HepG2 (cell line): Measurements from ENCODE around the gene IRF6. TPM values are rescaled to one million over a fixed set of nuclear protein-coding genes. Genes with fewer than 3 reads are reported as not detected.

Experiments used
- CCDC6 ChIP-seq: sonication (generic); formaldehyde crosslinking; IDR thresholded peaks from 2 replicates; pipeline ENCODE4 v1.8.1; 2022; ENCODE audit warnings: mild to moderate bottlenecking, missing genetic modification reagents, moderate library complexity
- DBP ChIP-seq: sonication (generic); formaldehyde crosslinking; IDR thresholded peaks from 2 replicates; pipeline ENCODE4 v1.4.0; 2020; ENCODE audit warnings: missing genetic modification reagents; ENCODE audit errors: not compliant biosample characterization
- GMEB1 ChIP-seq: sonication (generic); formaldehyde crosslinking; IDR thresholded peaks from 2 replicates; pipeline ENCODE4 v1.5.1; 2020; ENCODE audit warnings: missing genetic modification reagents, mild to moderate bottlenecking, borderline replicate concordance
- GPBP1L1 ChIP-seq: sonication (generic); formaldehyde crosslinking; IDR thresholded peaks from 2 replicates; pipeline ENCODE4 v1.5.0; 2020; ENCODE audit warnings: mild to moderate bottlenecking, missing genetic modification reagents
- HOXD1 ChIP-seq: sonication (generic); formaldehyde crosslinking; IDR thresholded peaks from 2 replicates; pipeline ENCODE4 v1.5.0; 2020; ENCODE audit warnings: missing genetic modification reagents
- IKZF1 ChIP-seq: fragments of 450-650 bp; IDR thresholded peaks from 2 replicates; pipeline ENCODE4 v1.7.1; 2016
- MIER3 ChIP-seq: IDR thresholded peaks from 2 replicates; pipeline ENCODE4 v1.6.1; 2016; ENCODE audit warnings: missing compliant biosample characterization, borderline replicate concordance
- MIXL1 ChIP-seq: IDR thresholded peaks from 2 replicates; pipeline ENCODE4 v1.6.1; 2016
- NBN ChIP-seq: fragments of 450-650 bp; conservative IDR thresholded peaks from 2 replicates; pipeline ENCODE4 v1.6.1; 2017
- NCOA2 ChIP-seq: sonication (generic); formaldehyde crosslinking; IDR thresholded peaks from 2 replicates; pipeline ENCODE4 v1.8.0; 2022; ENCODE audit warnings: inconsistent platforms
- NCOA5 ChIP-seq: sonication (generic); formaldehyde crosslinking; IDR thresholded peaks from 2 replicates; pipeline ENCODE4 v1.4.0; 2020; ENCODE audit warnings: missing genetic modification reagents
- REXO4 ChIP-seq: sonication (generic); formaldehyde crosslinking; IDR thresholded peaks from 2 replicates; pipeline ENCODE4 v1.8.0; 2022; ENCODE audit warnings: missing genetic modification reagents, mild to moderate bottlenecking, borderline replicate concordance
- SAP130 ChIP-seq: IDR thresholded peaks from 2 replicates; pipeline ENCODE4 v1.6.1; 2016; ENCODE audit warnings: low read depth
- SCMH1 ChIP-seq: sonication (generic); formaldehyde crosslinking; IDR thresholded peaks from 2 replicates; pipeline ENCODE4 v1.9.0; 2021; ENCODE audit warnings: missing genetic modification reagents, mild to moderate bottlenecking, borderline replicate concordance
- TAF1 ChIP-seq: sonication (generic); formaldehyde crosslinking; IDR thresholded peaks from 2 replicates; pipeline ENCODE4 v1.4.0; 2020; ENCODE audit warnings: missing genetic modification reagents
- ZBTB10 ChIP-seq: sonication (generic); formaldehyde crosslinking; IDR thresholded peaks from 2 replicates; pipeline ENCODE4 v1.4.0; 2020; ENCODE audit warnings: missing genetic modification reagents, borderline replicate concordance
- ZBTB8A ChIP-seq: sonication (generic); formaldehyde crosslinking; IDR thresholded peaks from 2 replicates; pipeline ENCODE4 v1.4.0; 2020; ENCODE audit warnings: mild to moderate bottlenecking, low read depth, missing genetic modification reagents, borderline replicate concordance
- ZFP91 ChIP-seq: sonication (generic); formaldehyde crosslinking; IDR thresholded peaks from 2 replicates; pipeline ENCODE4 v1.9.0; 2022; ENCODE audit warnings: missing genetic modification reagents, mild to moderate bottlenecking, borderline replicate concordance
- ZMYM3 ChIP-seq: sonication (generic); formaldehyde crosslinking; IDR thresholded peaks from 2 replicates; pipeline ENCODE4 v1.5.1; 2020; ENCODE audit warnings: mild to moderate bottlenecking, missing genetic modification reagents
- ZNF160 ChIP-seq: sonication (generic); formaldehyde crosslinking; IDR thresholded peaks from 2 replicates; pipeline ENCODE4 v1.8.0; 2022; ENCODE audit warnings: mild to moderate bottlenecking, inconsistent platforms, missing genetic modification reagents
- ZNF225 ChIP-seq: sonication (generic); formaldehyde crosslinking; IDR thresholded peaks from 2 replicates; pipeline ENCODE4 v1.4.0; 2020; ENCODE audit warnings: mild to moderate bottlenecking, missing genetic modification reagents
- ZNF484 ChIP-seq: sonication (generic); formaldehyde crosslinking; IDR thresholded peaks from 2 replicates; pipeline ENCODE4 v1.5.1; 2020; ENCODE audit warnings: mild to moderate bottlenecking, low read depth, missing genetic modification reagents, borderline replicate concordance
- ZNF777 ChIP-seq: sonication (generic); formaldehyde crosslinking; IDR thresholded peaks from 2 replicates; pipeline ENCODE4 v1.4.0; 2020; ENCODE audit warnings: missing genetic modification reagents
- polyA plus RNA-seq, 8 experiments: library from polyadenylated mRNA; depleted of rRNA in 3 of 8; stranded (reverse) in 7 of 8; unstranded in 1 of 8; fragments of >200 nt; fragmentation: Illumina TruSeq in 4 of 8; extraction: Trizol in 4 of 8; gene quantifications; 2 replicates each; pipeline versions ENCODE4 v1.2.1 to v1.2.3, GENCODE V29; 2011 to 2016; ENCODE audit warnings: low read depth in 4 of 8, missing spikeins in 1 of 8, mixed read lengths in 1 of 8; ENCODE audit not compliant: insufficient read depth in 1 of 8
- total RNA-seq, 5 experiments: library from RNA; depleted of rRNA; stranded (reverse); fragments of >200 nt; fragmentation: Illumina TruSeq; extraction: Trizol; gene quantifications; 2 replicates each; pipeline ENCODE4 v1.2.3, GENCODE V29; 2016; ENCODE audit warnings: low read depth in 1 of 5

Gene IRF6
- total and polyA plus RNA-seq, 2 of the 13 experiments (the other 11 are each of a cell fraction or from before 2014, with no cell fraction given): 0.02 TPM; not detected in 1

GRCh38 chr1:209747580-209748262 lies 58.2 kb downstream of the IRF6 start (continued):
- TF ChIP-seq SAP130 (CRISPR knock-in tag): peak; percentile 56
- no peak; the same call in 1 of the 2 replicates for TF ChIP-seq ZMYM3 (CRISPR knock-in tag)
- TF ChIP-seq HOXD1 (CRISPR knock-in tag): no peak
- TF ChIP-seq TAF1: no peak
- TF ChIP-seq NBN: no peak
- no peak for TF ChIP-seq ZNF777
- TF ChIP-seq MIXL1: 0 out of 2 replicates have a peak, but pooled peaks have one; percentile 34
- no peak for TF ChIP-seq REXO4 (CRISPR knock-in tag)
- TF ChIP-seq GPBP1L1: no peak
- TF ChIP-seq ZBTB10: no peak
- TF ChIP-seq ZBTB8A (CRISPR knock-in tag): no peak
- TF ChIP-seq ZNF484 (CRISPR knock-in tag): no peak
- no peak for TF ChIP-seq CCDC6 (CRISPR knock-in tag)
- TF ChIP-seq MIER3 (CRISPR knock-in tag): peak; percentile 78; the same call in 1 of the 2 replicates
- TF ChIP-seq NCOA2 (CRISPR knock-in tag): peak; percentile 50; the same call in 1 of the 2 replicates
- no peak for TF ChIP-seq NCOA5
- peak; percentile 66 for TF ChIP-seq ZFP91 (CRISPR knock-in tag)
- TF ChIP-seq GMEB1: peak; percentile 64; the same call in 1 of the 2 replicates
- no peak for TF ChIP-seq DBP (CRISPR knock-in tag)
- TF ChIP-seq SCMH1: no peak
- TF ChIP-seq IKZF1: no peak
- TF ChIP-seq ZNF225 (CRISPR knock-in tag): peak; percentile 73
- no peak for TF ChIP-seq ZNF160
